HG03039 (cell line): Measurements from ENCODE around the gene RCBTB1.
"Not testable (repeated sequence)": the region's sequence is repeated elsewhere in the genome, so short reads cannot be mapped to it uniquely, and the experiment has no call there.

Source experiments
- ATAC-seq: cut with Tn5 transposase; IDR thresholded peaks from one replicate; pipeline ENCODE4 v1.9.1; 2021; ENCODE audit warnings: mild to moderate bottlenecking, moderate library complexity; ENCODE audit not compliant: unreplicated experiment

RCBTB1 gene

GRCh38 chr13:49606747-49607648 lies 21.6 kb upstream of the RCBTB1 start:
- peak; percentile 80 for ATAC-seq

GRCh38 chr13:49604570-49604969 lies 19.2 kb upstream of the RCBTB1 start:
- no peak for ATAC-seq

GRCh38 chr13:49602615-49603014 lies 17.3 kb upstream of the RCBTB1 start:
- ATAC-seq: not testable (repeated sequence)

GRCh38 chr13:49602005-49602404 lies 16.6 kb upstream of the RCBTB1 start:
- ATAC-seq: no peak

GRCh38 chr13:49597043-49597641 lies 11.8 kb upstream of the RCBTB1 start:
- ATAC-seq: no peak

- no peak for ATAC-seq
Observed at GRCh38 chr13:49596221-49596620, 10.9 kb upstream of the RCBTB1 start.

GRCh38 chr13:49594576-49594975 lies 9.2 kb upstream of the RCBTB1 start:
- no peak for ATAC-seq

GRCh38 chr13:49593876-49594275 lies 8.5 kb upstream of the RCBTB1 start:
- not testable (repeated sequence) for ATAC-seq

GRCh38 chr13:49590714-49591113 lies 5.4 kb upstream of the RCBTB1 start:
- ATAC-seq: not testable (repeated sequence)

GRCh38 chr13:49587311-49587847 lies 2.0 kb upstream of the RCBTB1 start:
- no peak for ATAC-seq

- ATAC-seq: no peak
Observed at GRCh38 chr13:49586717-49587116, 1.4 kb upstream of the RCBTB1 start.

GRCh38 chr13:49584771-49585182 lies 581 bp downstream of the RCBTB1 start:
- ATAC-seq: peak; percentile 3

GRCh38 chr13:49580980-49581680 lies 4.2 kb downstream of the RCBTB1 start:
- no peak for ATAC-seq

GRCh38 chr13:49579501-49579900 lies 5.9 kb downstream of the RCBTB1 start:
- no peak for ATAC-seq

- no peak for ATAC-seq
Observed at GRCh38 chr13:49571299-49572240, 13.8 kb downstream of the RCBTB1 start.

- ATAC-seq: no peak
Observed at GRCh38 chr13:49569993-49570689, 15.2 kb downstream of the RCBTB1 start.

GRCh38 chr13:49567491-49567890 lies 17.9 kb downstream of the RCBTB1 start:
- no peak for ATAC-seq

GRCh38 chr13:49566461-49566860 lies 18.9 kb downstream of the RCBTB1 start:
- ATAC-seq: no peak

GRCh38 chr13:49565461-49565860 lies 19.9 kb downstream of the RCBTB1 start:
- not testable (repeated sequence) for ATAC-seq

- no peak for ATAC-seq
Observed at GRCh38 chr13:49563516-49563915, 21.8 kb downstream of the RCBTB1 start.
